HG02798 (cell line): ENCODE measurements around the gene CASP3.
"Not testable (repeated sequence)": the region's sequence is repeated elsewhere in the genome, so short reads cannot be mapped to it uniquely, and the experiment has no call there.

ENCODE experiments used
- ATAC-seq: cut with Tn5 transposase; IDR thresholded peaks from one replicate; pipeline ENCODE4 v1.9.1; 2021; ENCODE audit warnings: mild to moderate bottlenecking; ENCODE audit not compliant: unreplicated experiment, poor library complexity

Gene CASP3

DNA sequence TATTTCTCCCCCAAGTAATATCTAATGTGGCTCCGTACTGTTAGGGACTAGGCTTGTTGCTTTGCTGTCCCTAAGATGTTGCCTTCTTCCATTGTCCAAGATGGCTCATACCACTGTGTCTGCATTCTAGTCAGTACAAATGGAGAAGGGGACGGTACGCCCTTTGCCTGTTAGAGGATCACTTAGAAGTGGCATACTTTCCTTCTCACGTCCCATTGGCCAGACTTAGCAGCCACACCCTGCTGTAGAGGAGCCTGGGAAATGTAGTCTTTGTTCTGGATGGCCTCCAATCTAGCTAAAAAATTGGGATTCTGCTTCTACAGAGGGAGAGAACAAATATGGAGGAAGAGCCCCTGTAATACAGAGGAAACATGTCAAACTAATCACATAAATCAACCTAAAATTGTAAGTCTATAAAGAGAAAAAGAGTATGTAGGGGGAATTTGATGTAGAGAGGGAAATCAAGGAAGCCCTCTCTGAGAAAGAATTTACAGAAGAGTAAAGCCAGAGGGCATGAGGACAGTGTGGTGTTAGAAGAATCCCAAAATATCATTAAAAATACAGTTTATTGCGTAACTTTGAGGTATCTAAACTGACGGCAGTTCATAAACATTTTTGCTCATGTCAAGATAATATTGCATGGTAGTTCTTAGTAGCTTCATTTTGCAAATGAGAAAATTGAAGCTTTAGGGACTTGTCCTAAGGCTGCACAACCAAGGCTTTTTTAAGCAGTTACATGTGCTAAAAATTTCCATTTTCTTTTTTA lies 15.4 kb upstream of the CASP3 start:
- ATAC-seq = no peak

DNA sequence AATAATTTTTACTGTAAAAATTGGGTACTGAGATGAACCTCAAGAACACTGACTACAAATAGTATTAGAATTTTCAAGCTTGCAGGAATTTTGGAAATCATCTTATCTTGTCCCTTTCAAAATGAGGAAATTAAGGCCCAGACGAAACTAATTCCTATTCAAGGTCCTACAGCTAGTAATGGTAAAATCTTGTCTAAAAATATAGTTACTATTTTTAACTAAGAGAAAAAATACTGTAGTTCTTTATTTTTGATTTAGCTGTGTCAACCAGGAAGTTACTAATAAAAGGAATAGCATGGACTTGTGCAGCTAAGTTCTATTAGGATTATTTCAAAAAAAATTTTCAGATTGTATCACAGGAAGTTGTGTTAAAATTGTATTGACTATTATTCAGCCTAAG lies 13.0 kb upstream of the CASP3 start:
- ATAC-seq = no peak

DNA sequence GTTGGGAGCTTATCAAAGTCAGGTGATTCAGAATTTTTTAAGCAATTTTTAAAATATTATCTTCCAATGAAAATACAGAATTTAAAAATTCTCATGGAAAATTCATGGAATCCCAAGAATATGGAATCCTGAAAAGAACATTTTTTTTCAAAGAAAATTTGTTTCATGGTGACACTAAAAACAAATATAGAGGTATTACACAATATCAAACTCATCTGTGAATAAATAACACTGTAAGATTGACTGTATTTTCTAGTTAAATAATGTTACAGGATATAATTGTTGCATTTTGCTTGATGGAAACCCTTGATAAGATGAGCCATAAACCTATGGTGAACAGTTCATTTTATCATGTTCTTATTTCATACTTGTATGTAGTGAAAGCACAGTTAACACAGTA lies 11.7 kb upstream of the CASP3 start:
- no peak for ATAC-seq

DNA sequence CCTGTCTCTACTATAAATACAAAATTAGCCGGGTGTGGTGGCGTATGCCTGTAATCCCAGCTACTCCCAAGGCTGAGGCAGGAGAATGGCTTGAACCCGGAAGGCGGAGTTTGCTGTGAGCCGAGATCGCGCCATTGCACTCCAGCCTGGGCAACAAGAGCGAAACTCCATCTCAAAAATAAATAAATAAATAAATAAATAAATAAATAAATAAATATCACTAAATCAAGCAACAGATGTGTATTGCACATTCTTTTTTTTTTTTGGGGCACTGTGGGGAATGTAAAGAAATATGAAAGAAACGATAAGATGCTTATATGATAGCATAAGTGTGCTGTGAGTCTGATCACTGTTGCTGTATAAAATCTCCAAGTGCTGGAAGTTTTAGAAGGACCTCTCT lies 8.6 kb upstream of the CASP3 start:
- not testable (repeated sequence) for ATAC-seq

DNA sequence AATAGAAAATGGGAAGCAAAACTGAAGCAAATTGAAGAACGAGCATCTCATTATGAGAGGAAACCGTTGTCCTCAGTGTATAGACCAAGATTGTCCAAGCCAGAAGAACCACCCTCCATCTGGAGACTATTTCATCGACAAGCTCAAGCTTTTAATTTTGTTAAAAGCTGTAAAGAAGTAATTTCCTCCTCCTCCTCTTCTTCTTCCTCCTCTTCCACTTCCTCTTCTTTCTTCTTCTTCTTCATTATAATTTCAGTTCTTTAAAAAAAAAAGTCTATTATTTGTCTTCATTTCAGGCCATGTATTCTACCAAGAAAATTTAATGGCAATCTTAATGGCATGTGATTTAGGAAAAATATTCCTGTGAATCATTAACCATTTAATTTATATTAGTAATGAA lies 7.9 kb upstream of the CASP3 start:
- no peak for ATAC-seq

DNA sequence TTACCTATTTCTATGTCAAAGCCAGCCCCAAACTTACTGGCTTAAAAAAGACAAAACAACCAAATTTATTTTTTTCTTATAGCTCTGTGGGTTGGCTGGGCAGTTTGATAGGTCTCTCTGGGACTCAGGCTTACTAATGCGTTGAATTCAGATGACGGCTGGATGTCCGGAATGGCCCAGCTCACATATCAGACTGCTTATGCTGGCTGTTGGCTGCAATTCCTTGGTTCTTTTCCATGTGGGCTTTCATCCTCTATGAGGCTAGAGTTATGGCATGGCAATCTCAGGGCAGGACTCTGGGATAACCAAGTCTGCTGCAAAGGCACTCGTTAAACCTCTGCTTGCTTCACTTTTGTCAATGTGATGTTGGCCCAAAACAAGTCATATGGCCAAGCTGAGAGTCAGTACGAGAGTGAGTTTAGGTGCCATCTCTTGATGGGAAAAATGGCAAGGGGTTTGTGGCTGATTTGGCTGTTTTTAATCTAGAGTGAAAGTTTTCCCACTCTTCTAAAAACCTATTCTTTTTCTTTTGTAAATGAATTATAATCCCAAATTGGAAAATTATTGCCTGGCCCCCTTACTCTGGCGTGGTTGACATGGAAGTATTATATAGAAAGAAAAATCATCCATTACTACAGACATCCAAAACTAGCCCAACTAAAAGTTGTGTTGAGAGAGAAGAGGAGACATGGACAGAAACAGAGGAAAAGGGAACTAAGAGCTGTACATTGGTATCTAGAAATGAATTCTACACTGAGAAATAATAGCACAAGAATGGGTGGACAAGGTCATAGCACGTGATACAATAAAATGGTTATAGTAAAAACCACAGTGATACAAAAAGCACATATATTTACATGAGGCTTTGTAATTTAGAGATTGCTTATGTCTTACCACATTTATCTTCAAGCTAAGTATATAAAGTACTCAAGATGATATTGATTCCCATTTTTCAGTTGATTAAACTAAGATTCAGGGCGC lies 6.9 kb upstream of the CASP3 start:
- ATAC-seq = no peak

DNA sequence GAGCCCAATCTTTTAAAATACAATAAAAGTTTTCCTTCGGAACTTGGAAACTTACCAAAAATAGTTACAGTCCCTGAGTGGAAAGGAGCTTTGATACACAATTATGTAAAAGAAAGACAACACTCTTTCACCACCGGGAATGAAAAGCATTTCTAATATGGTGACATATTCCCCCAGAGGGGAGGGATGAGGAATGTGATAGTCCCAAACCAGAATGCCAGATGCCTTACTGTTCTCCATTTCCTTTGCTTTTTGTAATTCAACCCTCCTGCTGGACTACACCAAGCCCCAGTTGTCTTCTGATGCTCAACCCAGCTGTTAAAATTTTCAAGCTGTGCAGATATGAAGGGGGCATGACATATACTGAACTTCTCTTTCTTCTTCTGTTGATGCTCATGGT lies 4.4 kb upstream of the CASP3 start:
- ATAC-seq = no peak

DNA sequence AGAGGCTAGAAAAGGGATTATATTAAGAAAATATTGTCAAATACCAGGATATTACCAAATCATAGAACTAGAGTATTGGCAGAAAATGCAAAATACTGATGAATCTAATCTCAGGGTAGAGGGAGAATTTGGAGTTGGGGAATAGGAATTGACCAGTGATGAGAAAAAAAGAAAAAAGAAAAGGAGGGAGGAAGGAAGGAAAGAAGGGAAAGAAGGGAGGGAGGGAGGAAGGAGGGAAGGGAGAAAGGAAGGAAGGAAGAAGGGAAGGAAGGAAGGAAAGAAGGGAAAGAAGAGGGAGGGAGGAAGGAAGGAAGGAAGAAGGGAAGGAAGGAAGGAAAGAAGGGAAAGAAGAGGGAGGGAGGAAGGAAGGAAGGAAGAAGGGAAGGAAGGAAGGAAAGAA lies 3.4 kb upstream of the CASP3 start:
- ATAC-seq = not testable (repeated sequence)

DNA sequence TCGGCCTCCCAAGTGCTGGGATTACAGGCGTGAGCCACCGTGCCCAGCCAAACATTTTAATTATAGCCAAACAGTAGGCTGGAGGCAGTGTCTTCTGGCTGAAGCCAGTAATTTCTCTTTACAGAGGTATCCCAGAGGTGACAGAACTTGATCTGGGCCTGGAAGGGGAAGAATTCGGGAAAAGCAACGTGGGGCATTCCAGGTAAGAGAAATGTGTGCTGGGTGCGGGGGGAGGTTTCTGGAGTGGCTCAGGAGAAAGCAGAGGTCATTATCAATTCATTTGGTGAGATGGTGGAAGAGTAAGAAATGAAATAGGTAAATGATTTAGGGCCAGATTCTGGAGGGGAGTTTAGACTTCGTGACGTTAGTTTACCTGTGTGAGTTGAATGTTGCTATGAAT lies 2.7 kb upstream of the CASP3 start:
- ATAC-seq = no peak

DNA sequence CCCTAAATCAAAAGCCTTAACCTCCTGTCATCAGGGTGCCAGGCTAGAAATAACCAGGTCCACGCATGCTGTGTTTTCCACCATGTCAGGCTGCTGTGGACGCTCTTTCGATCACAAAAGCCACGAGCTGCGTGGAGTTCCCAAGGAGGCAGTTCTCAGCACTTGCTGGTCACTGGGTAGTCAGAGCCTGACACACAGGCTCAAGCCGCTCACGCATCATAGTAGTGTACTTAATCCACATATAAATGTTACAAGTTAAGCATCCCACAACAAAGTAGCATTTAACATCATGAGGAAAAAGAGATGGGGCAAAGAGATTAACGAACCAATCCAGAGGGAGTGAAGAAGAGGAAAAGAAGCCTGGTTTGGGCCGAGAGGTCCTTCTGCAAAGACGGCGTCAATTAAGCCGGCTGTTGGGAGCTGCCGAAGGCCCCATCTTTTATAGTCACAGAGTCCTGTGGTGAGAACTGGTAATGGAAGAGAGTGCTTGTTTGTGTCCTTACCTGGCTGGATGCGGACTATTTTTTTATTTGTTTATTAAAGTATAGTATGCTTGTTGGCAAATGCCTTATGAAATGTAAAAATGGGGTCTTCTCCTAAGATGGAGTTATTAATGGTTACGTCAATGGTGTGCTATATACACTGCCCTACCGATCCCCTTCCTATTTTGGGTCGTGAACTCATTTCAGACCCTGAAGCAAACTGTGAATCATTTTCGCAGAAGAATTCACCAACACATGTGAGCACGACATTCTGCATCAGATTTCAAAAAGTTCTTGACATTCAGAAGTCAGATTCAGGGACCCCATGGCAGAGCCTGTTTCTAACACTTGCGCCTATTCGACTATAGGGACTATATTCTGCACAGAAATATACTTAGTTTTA lies 966 bp upstream of the CASP3 start:
- peak; percentile 8 for ATAC-seq

DNA sequence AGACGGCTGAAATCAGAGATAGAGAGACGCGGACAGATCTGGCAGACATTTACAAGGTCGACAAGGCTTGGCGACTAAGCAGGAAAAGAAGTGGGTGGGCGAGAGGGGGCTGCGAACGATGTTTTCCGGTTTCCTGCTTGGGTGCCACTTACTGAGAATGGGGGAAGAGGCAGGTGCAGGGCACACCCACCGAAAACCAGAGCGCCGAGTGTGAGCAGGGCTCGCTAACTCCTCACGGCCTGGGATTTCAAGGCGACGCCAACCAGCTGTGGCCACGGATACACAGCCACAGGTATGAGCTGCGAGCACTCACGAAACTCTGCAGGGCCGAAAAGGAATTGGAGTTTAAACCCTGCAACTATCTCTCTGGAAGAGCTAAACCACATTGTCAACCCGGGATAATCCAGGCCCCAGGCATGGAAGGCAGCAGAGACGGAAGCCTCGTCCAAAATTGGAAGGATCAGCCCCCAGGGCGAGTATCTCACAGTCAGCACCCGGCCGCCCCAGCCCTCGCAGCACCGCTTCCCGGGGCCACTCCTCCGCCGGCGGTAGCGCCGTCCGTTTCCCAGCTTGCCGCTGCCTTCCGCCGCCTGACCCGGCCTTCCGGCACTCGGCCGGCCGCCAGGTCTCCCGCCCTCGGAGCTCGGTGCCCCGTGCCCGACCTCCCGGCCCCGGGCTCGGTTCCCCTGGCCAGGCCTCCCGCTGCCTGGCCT lies 778 bp downstream of the CASP3 start:
- ATAC-seq = peak; percentile 20

DNA sequence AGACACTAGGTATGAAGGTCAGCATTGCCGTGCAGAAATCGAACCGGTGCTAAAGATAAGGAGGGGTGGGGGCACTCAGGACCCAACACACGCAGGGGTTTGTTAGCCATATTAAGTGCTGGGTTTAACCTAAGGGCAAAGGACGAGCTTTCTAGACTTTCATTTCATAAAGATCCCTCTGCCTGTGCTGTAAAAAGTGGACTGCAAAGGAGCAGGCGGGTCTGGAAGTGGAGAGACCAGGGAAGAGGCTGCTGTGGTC lies 1.3 kb downstream of the CASP3 start:
- no peak for ATAC-seq

DNA sequence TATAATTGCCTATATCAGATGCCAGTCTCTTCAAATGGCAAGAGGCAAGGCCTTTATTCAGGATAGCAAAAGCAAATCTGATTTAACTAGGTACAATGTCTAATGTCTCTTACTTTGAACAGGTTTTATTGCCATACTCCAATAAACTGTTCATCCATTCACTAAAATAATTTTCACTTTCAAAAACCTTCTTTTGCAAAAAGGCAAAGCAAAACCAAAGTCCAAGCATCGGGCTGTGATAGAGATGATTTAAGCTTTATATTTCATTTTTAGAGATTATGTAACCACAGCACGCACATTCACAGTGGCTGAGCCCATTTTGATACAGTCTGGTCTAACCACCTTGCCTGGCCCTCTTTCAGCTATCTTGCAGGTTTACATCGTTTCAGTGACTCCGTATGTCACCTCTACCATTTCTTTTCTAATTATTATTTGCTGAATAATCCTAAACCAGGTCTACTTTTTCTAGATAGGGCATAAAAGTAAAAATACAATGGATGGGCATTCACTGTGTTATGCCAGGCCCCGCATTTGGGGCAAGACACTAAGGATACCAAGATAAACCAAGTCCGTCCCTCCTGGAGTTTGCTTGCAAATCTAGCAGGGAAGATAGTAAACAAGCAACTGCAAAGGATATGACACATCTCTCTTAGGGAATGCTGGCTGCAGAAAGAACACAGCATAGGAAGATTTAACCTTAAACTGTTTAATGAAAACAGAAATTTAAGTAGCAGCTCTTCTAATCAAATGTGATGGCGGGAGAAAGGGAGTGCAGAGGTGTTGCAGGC lies 1.8 kb downstream of the CASP3 start:
- no peak for ATAC-seq

DNA sequence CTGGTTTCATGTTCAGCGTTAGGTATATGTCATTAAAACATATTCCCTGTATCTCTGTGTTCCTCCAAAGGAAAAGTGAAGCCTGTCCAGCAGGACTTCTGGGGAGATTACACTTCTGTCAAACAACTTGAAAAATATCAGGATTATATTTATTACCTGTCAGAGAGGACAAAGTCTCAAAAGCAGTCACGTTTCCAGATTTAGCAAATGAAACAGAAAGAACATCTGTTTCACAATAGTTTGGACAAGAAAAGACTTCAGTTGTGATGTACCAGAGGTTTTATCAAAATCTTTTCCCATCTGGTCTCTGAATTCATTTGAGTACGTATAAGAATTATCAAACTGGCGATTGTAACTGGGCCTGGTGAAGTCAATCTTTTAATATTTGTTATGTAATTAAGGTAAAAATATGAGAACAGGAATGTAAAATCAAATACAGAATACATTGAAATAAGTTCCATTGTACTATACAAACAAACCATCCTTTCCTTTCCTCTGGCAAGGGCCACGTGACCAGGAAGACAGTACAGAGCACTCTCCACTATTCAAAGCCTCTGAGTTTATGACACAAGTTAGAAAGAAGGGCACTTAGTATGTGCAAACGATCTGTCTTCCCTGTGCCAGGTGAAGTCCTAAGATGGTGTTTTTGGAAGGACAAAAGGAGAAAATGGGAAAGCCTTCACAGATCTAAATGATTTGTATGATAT lies 3.2 kb downstream of the CASP3 start:
- no peak for ATAC-seq

DNA sequence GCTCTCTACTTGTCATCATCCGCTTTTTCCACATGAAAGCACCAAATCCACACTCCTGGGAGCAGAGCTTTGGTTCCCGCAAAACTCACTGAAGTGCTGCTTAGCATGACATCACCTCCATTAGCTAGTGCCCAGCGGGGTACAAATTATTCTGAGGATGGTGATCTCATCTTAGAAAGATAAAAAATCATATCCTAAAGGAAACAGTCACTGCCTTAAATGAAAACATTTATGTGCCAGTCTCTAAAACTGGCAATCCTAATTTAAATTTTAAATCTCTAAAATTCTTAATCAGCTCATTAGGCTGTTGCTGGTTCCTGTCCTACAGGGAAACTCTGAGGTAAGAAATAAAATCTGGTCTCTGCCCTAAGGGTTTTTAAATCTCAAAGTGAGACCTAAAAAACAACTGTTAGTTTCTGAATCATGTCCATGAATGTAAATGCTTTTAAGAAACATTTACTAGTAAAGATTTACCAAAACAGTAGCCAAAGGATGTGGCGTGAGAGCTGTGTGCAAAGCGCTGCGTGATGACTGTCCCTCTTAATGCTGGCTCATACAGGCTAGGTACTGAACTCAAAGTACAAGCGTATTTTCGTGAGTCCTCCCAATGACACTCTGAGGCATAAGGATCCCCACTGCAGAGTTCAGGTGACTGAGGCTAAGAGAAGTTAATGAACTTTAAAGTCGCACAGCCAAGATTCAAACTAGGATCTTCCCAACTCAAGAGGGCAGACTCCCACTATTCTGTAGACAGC lies 4.5 kb downstream of the CASP3 start:
- no peak for ATAC-seq

DNA sequence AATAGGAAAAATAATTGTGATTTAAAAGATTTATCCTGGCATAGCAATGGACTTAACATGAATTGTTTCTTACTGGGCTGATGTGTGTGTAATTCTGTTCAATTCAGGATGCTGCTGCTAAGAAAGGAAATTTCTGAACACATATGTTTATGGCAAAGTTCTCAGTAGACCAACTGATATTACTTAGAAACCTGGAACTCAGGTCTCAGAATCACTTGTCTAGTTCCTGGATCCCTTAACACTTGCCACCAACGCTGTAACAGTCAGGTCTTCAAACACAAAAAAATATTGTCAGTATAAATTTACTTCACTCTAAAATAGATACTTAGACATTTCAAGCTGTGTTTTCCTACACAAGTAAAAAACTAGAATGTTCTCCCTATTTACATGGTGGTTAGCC lies 5.5 kb downstream of the CASP3 start:
- no peak for ATAC-seq

DNA sequence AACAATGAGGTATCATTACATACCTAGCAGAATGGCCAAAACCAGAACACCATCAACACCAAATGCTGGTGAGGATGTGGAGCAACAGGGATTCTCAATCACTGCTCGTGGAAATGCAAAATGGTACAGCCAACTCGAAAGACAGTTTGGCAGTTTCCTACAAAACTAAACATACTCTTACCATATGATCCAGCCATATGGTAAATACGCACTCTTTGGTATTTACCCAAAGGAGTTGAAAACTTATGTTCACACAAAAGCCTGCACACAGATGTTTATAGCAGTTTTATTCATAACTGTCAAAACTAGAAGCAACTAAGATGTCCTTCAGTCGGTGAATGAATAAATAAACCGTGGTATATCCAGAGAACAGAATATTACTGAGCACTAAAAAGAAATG lies 7.8 kb downstream of the CASP3 start:
- peak; percentile 7 for ATAC-seq

DNA sequence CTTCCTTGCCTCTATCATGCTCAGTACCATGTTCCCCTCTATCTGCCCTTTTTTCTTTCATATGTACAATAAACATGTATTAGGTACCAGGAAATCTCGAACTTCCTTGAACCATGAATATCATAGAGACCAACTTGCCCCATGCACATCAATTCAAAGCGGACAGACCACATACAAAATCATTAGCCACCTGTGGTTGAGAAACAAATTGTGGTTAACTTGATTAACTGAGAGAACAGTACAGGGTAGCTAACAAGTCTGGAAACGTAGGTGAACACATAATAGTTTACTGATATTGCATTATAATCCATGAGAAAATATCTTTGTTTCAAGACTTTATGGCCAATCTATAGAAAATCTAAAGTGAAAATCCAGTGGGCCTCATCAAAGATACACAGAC lies 8.2 kb downstream of the CASP3 start:
- peak; percentile 73 for ATAC-seq
